TTC549 (cell line): ENCODE measurements around the gene FMO5.
"Not testable (repeated sequence)": the region's sequence is repeated elsewhere in the genome, so short reads cannot be mapped to it uniquely, and the experiment has no call there.

Source experiments
- FAIRE-seq: peaks from 2 replicates; lab custom pipeline; 2012; peaks lifted over from hg19 to GRCh38; lab: Jason Lieb, UNC

FMO5 gene, protein sequence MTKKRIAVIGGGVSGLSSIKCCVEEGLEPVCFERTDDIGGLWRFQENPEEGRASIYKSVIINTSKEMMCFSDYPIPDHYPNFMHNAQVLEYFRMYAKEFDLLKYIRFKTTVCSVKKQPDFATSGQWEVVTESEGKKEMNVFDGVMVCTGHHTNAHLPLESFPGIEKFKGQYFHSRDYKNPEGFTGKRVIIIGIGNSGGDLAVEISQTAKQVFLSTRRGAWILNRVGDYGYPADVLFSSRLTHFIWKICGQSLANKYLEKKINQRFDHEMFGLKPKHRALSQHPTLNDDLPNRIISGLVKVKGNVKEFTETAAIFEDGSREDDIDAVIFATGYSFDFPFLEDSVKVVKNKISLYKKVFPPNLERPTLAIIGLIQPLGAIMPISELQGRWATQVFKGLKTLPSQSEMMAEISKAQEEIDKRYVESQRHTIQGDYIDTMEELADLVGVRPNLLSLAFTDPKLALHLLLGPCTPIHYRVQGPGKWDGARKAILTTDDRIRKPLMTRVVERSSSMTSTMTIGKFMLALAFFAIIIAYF

GRCh38 chr1:147225193-147225730, at the start of gene FMO5:
FMO5 (minus strand) TSS chr1:147225339; CDS start chr1:147225029, 310 bp downstream.
- FAIRE-seq, result no peak

DNA sequence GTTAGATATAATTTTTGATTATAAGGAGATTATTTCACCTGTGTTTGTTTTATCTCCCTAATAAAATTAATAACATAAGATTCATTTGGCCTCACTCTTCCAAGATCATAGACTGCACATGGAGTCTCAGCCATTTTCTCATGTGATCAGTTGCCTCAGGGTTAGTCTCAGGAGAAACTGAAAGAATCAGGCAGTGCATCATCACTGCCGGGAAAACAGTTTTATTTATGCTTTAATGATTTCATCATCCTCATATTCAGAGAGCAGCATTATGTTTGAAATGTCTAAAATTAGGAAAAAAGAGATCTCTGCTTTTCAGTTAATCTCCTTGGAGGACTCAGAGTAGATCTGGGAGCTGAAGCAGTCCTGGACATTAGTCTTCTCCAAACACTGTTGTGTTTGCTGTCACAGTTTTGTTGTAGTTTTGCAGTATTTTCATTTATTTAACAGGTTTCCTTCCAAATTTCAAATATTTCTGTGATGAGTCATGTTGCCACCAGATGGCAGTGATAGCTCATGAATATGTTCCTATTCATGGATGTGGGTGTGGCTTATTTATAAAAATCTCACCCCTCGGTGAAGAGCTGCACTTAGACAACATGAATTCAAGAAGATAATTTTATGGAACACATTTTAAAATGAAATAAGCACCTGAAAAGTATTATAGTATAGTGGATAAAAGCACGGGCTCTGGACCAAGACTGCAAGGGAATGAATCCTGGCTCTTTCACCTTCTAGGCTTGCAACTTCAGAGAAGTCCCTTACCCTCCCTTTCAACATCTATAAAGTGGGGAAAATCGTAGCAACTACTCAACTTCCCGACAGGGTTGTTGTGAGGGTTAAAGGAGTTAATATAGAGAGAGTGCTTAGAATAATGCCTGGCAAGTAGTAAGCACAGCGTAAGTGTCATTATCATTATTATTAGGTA, 48.5 kb upstream of the FMO5 start:
- FAIRE-seq, result peak; percentile 95

GRCh38 chr1:147272042-147272441, 46.9 kb upstream of the FMO5 start:
- FAIRE-seq, result no peak

DNA sequence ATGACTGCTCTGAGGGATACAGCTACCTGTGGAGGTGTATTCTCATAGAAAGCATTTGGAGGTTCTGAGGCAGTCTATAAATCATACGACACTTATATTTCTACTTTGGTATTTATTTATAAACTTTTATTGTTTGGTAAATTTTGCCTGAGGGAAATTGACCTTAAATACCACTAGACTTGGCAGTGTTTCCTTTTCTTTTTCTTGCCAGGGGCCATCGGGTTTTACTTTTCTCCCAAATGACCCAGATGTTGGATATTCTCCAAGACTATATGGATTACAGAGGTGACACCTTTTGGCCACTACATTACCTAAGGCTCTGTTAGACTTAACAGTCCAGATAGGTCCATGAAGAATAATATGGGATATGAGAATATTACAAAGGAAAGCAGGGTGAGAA, 45.6 kb upstream of the FMO5 start:
- no peak for FAIRE-seq

DNA sequence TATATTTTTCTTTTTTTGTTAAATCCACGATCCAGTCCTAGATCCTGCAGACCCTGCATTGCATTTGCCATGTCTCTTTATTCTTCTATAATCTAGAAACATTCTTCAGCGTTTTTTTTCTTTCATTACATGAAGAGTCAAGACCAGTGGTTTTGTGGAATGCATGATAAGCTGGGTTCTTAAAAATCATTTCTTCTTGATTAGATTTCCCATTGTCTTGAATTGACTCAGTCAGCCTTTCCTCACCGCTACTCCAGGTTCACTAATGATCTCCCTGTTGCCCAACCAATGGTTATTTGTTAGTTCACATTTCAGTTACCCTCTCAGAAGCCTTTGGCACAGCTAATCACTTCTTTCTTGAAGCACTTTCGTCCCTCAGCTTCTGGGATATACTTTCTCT, 42.6 kb upstream of the FMO5 start:
- FAIRE-seq, result no peak

- no peak for FAIRE-seq
These were observed 41.2 kb upstream of the FMO5 start for GRCh38 chr1:147266381-147266780.

DNA sequence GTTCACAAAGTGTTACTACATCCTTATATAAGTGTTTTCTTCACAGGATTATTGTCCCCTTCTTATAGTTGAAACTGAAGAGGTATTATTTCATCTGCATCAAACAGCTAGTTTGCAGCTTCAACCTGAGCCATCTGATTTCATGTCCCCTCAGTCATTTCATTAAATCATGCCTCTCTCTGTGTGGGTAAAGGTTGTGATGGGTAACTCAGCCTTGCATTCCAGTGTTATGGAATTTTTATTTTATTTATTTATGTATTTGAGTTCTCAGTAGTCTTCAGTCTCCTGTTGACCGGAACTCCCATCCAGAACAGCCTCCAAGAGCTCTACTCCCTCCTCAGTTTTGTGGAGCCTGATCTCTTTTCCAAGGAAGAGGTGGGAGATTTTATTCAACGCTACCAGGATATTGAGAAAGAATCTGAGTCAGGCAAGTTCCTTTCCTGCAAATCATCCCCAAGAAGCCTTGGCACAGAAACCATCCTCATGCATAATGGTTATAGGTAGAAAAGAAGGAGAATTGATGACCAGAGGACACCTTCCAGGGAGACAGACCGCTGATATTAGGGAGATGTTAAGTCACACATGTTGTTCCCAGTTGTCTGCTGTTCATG, 39.1 kb upstream of the FMO5 start:
- no peak for FAIRE-seq

GRCh38 chr1:147260956-147261355, 35.8 kb upstream of the FMO5 start:
- FAIRE-seq, result no peak

GRCh38 chr1:147252540-147252939, 27.4 kb upstream of the FMO5 start:
- no peak for FAIRE-seq

DNA sequence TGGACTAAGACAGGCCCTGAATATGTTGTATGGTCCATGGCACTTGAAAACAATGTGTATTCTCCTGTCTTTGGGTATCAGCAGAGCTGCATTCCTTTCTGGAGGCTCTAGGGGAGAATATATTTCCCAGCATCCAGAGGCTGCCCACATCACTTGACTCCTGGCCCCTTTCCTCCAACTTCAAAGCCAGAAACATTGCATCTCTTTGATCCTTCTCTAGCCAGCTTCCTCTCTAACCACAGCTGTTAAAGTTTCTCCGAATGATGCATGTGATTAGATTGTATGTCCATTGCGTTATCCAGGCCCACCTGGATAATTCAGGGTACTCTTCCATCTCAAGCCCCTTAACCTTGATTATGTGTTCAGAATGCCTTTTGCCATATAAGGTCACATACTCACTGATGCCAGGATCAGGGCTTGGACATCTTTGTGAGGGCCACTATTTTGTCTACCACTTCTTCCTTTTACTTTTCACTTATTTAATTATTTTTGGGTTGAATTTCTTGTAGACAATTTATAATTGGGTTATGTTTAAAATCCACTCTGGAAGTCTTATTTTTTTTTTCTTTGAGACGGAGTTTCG, 22.6 kb upstream of the FMO5 start:
- FAIRE-seq, result no peak

DNA sequence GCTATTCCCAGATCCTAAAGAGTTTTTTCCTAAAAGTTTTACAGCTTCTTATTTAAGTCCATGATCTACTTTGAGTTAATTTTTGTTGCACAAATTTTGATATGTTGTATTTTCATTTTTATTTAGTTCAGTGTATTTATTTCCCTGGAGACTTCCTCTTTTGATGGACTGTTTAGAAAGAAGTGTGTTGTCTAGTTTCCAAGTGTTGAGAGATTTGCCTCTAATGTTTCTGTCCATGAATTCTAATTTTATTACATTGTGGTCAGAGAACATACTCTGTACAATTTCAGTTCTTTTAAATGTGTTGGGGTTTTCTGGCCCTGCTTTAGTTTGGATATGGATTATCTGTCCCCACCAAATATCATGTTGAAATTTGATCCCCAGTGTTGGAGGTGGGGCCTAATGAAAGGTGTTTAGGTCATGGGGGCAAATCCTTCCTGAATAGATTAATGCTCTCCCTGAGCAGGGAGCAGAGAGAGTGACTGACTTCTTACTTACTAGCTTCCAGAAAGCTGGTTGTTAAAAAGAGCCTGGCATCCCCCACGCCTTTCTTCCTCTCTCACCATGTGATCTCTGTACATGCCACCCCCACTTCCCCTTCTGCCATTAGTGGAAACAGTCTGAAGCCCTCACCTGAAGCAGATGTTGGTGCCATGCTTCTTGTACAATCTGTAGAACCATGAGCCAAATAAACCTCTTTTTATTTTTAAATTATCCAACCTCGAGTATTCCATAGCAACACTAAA, 21.9 kb upstream of the FMO5 start:
- FAIRE-seq, result no peak

- FAIRE-seq, result no peak
These were observed 21.0 kb upstream of the FMO5 start for GRCh38 chr1:147246044-147246690.

DNA sequence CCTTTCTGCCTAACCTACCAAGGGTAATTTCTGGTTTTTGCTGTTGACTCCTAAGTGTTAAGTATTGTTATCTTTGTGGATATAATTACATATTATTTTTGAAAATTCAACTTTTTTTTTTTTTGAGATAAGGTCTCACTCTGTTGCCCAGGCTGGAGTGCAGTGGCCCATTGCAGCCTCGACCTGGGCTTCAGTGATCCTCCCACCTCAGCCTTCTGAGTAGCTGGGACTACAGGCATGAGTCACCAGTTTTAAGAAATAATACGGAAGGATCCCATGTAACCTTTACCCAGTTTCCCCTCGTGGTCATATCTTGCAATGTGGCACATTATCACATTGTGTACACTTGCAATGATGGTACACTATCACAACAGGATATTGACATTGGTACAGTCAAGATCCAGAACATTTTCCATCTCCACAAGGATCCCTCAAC, 20.5 kb upstream of the FMO5 start:
- FAIRE-seq, result no peak

DNA sequence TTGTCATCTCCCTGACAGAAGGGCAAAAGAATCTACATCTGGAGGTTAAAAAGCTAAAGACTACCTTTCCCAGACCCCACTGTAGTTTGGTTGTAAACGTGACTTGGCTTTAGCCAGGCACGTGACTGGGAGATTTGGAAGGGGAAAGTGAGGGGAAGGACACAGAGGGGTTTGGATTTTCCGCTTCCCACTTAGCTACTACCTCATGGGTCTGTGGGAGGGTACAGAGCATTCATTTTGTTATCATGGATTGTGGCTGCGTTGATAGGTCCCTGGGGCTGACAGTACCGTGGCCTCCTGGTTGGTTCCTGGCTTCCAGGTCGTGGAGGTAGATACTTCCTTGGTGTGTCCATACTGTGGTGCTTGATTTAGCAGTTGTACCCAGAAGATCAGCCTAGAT, 20.0 kb upstream of the FMO5 start:
- FAIRE-seq, result no peak

DNA sequence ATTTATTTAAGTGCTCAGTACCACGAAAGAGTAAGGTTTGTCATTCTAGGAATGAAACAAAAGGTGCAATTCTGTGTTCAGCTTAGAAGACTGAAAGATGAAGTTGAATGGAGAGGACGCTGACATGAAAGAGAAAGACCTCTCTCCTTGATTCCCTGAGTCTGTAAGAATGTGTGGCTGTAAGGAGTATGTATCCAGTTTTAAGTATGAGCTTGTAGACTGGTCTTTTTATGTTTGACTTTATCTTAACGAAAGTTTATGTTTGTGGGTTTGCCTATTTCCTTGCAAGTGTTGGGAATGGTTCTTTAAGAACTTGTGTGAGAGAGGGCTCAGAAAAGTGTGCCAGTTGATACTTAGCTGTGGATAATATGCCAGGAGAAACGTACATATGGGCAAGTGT, 18.7 kb upstream of the FMO5 start:
- no peak for FAIRE-seq

DNA sequence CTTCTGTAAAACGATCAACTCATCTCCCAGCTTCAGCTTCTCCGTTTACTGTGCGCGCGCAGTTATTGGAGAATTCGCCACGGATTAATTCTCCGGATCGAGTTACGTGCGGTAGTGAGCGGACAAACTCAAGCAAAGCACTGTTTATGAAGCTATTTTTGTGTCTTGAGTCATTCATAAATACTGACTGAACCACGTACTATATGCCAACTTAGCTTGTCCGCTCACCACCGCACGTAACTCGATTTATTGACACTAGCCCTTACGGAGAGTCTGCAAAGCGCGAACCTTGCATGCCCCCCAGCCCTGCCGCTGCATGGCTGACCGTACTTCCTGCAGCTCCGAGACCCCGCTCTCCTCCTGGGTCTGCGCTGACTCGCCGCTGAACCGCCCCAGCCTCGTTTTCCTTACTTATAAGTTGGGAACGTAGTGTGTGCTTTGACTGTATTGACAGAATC, 18.1 kb upstream of the FMO5 start:
- FAIRE-seq, result no peak

- no peak for FAIRE-seq
These were observed 17.5 kb upstream of the FMO5 start, which contains the start of gene CHD1L for GRCh38 chr1:147242449-147243227. CHD1L (plus strand) TSS chr1:147242684; CDS start chr1:147242704, 20 bp downstream.

- no peak for FAIRE-seq
These were observed 16.9 kb upstream of the FMO5 start for GRCh38 chr1:147241934-147242448.

DNA sequence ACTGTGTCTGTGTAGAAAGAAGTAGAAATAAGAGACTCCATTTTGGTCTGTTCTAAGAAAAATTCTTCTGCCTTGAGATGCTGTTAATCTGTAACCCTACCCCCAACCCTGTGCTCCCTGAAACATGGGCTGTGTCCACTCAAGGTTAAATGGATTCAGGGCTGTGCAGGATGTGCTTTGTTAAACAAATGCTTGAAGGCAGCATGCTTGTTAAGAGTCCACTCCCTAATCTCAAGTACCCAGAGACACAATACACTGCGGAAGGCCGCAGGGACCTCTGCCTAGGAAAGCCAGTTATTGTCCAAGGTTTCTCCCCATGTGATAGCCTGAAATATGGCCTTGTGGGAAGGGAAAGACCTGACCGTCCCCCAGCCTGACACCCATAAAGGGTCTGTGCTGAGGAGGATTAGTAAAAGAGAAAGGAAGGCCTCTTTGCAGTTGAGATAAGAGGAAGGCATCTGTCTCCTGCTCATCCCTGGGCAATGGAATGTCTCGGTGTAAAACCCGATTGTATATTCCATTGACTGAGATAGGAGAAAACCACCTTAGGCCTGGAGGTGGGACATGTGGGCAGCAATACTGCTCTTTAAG, 15.1 kb upstream of the FMO5 start:
- not testable (repeated sequence) for FAIRE-seq
